Testis (tissue), 3 donors: ENCODE measurements around the gene ZEB2. TPM values are rescaled to one million over a fixed set of nuclear protein-coding genes. Genes with fewer than 3 reads are reported as not detected.

Source experiments
- DNase-seq: peaks from one replicate; pipeline ENCODE4 v3.0.0-alpha.2; 2019
- H3K27ac ChIP-seq, 2 donors: fragments of 200-600 bp; sonication (generic); one replicate each; pipeline ENCODE4 v1.5.1; 2019
- H3K27me3 ChIP-seq: fragments of 200-600 bp; sonication (generic); one replicate; pipeline ENCODE4 v1.5.1; 2019
- H3K36me3 ChIP-seq: fragments of 200-600 bp; sonication (generic); one replicate; pipeline ENCODE4 v1.5.1; 2017; ENCODE audit warnings: low read depth; ENCODE audit errors: missing control alignments
- H3K4me1 ChIP-seq: fragments of 200-600 bp; sonication (generic); one replicate; pipeline ENCODE4 v1.5.1; 2019
- H3K4me3 ChIP-seq, 2 donors: fragments of 200-600 bp; sonication (generic); one replicate each; pipeline ENCODE4 v1.5.1; 2017 to 2019
- H3K9me3 ChIP-seq: fragments of 200-600 bp; sonication (generic); one replicate; pipeline ENCODE4 v1.5.1; 2017
- POLR2A ChIP-seq: fragments of 450-650 bp; IDR thresholded peaks from one replicate; pipeline ENCODE4 v1.6.1; 2017; ENCODE audit warnings: antibody characterized with exemption, mild to moderate bottlenecking, moderate library complexity
- WGBS, 2 donors: methylation state at CpG; one replicate each; pipeline ENCODE4 v1.1.5; 2018; 5-methylcytosine and 5-hydroxymethylcytosine counted together
- intact Hi-C: fragments of 100-400 bp; cut with DNase I; formaldehyde crosslinking; loops from one replicate; pipeline ENCODE4 v1.15.1; 2023; ENCODE audit warnings: low total_unique reads
- polyA plus RNA-seq: library from polyadenylated mRNA; stranded (reverse); fragments of 350-450 nt; fragmentation: Illumina TruSeq; extraction: RNeasy Lipid Tissue Mini Kit (QIAGEN cat#74804); gene quantifications from one replicate; pipeline ENCODE4 v1.2.3, GENCODE V29; 2014; ENCODE audit warnings: low read depth, low replicate concordance; ENCODE audit not compliant: insufficient read depth
- total RNA-seq, 2 donors: library from RNA; depleted of rRNA; stranded (reverse); fragments of >200 nt; gene quantifications; one replicate each; pipeline ENCODE4 v1.2.3, GENCODE V29; 2016
- TF ChIP-seq, protein P1 (sequence below), 3 experiments: fragments of 450-650 bp in 2 of 3; fragments of 200-600 bp in 1 of 3; sonication (generic) in 1 of 3; IDR thresholded peaks; one replicate each; pipeline ENCODE4 v1.5.1; 2016 to 2019; ENCODE audit warnings: antibody characterized with exemption in 3 of 3, mild to moderate bottlenecking in 2 of 3, moderate library complexity in 1 of 3

Gene ZEB2
- total and polyA plus RNA-seq, 3 donors from 2014 or later = 38.7 to 96.4 (median 87.8) TPM

- Histone ChIP-seq H3K9me3 (no peaks in the 10 kb centered on the region), H3K4me3 (no peak overlapping the region), H3K4me1 (peaks cover 56% of the 10 kb centered on the region), H3K27ac (peak overlapping the region; percentile 26), H3K27me3 (no peaks in the 10 kb centered on the region), H3K36me3 (no peaks in the 10 kb centered on the region)
- WGBS, 2 donors = 39 to 42% methylated on average over 3 of the region's 3 CpGs
- no peak for TF ChIP-seq POLR2A
- TF ChIP-seq, protein P1, sequence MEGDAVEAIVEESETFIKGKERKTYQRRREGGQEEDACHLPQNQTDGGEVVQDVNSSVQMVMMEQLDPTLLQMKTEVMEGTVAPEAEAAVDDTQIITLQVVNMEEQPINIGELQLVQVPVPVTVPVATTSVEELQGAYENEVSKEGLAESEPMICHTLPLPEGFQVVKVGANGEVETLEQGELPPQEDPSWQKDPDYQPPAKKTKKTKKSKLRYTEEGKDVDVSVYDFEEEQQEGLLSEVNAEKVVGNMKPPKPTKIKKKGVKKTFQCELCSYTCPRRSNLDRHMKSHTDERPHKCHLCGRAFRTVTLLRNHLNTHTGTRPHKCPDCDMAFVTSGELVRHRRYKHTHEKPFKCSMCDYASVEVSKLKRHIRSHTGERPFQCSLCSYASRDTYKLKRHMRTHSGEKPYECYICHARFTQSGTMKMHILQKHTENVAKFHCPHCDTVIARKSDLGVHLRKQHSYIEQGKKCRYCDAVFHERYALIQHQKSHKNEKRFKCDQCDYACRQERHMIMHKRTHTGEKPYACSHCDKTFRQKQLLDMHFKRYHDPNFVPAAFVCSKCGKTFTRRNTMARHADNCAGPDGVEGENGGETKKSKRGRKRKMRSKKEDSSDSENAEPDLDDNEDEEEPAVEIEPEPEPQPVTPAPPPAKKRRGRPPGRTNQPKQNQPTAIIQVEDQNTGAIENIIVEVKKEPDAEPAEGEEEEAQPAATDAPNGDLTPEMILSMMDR (IDR thresholded peaks at IDR 0.05) = no peak
- intact Hi-C loops = no loop called here
- peak; percentile 37 for DNase-seq
Measured at GRCh38 chr2:144456680-144457079, 63.2 kb downstream of the ZEB2 start.

DNA sequence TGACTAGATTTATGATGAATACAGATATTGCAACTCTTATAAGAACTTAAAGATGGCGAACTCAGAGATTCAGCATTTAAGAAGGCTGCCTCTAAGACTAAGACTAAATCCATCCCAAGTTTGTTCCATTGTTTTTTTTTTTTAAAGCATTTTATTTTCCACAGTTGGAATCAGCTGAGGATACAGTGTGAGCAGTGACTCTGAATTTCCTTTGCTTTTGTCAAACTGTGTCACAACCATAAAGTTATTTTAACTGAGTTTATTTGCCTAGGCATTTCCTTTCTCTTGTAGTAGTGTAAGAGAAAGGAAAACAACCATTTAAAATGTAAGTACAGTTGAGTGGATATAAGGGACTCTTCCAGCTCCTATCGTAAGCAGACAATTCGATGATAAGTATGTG lies 63.9 kb downstream of the ZEB2 start:
- no peaks in the 10 kb centered on the region for H3K36me3 ChIP-seq
- no peaks in the 10 kb centered on the region for H3K27me3 ChIP-seq
- WGBS, 2 donors = 77 to 89% methylated on average over 3 of the region's 3 CpGs
- H3K27ac ChIP-seq = peak overlapping the region; percentile 9 to 26
- peaks cover 50% of the 10 kb centered on the region for H3K4me1 ChIP-seq
- no peak for TF ChIP-seq POLR2A
- TF ChIP-seq, protein P1 (IDR thresholded peaks at IDR 0.05) = no peak
- H3K9me3 ChIP-seq = no peaks in the 10 kb centered on the region
- DNase-seq = no peak
- H3K4me3 ChIP-seq = no peak overlapping the region
- intact Hi-C loops = no loop called here

- DNase-seq = no peak
- no peak overlapping the region for H3K4me3 ChIP-seq
- WGBS, 2 donors = 44 to 53% methylated on average over 8 of the region's 8 CpGs
- no peaks in the 10 kb centered on the region for H3K36me3 ChIP-seq
- intact Hi-C loops = no loop called here
- no peaks in the 10 kb centered on the region for H3K27me3 ChIP-seq
- H3K9me3 ChIP-seq = no peaks in the 10 kb centered on the region
- peaks cover 45% of the 10 kb centered on the region for H3K4me1 ChIP-seq
- no peak for TF ChIP-seq POLR2A
- TF ChIP-seq, protein P1 (IDR thresholded peaks at IDR 0.05) = no peak
- H3K27ac ChIP-seq = peak overlapping the region; percentile 21 to 81
Measured at GRCh38 chr2:144454466-144455287, 65.2 kb downstream of the ZEB2 start.

DNA sequence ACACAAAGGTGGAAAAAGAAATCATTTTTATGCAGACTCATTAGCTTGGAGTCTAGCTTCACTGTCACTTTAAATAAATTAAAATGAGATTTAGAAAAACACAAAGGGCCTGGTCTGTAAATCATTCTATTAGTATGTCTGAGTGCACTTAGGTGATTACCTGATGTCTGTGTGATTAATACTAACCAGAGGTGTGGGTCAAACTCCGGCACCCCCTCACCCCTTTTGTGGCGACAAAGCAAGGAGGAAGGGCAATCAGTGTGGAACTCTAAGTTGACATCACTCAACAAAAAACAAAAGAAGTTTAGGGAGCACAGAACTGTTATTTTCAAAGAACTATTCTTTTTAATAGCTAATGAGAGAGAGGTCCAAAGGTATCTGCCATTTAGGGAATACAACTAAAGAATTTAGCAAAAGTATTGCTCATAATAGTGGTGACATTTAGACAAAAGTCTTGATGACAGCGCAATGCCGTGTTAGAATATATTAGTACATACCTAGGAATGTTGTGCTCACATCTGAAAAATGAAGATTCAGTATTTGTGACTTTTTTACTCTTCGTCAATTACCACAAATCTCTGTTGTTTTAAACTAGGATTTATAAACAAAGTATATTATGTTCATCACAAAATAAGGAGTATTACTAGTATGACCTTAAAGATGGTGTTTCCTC lies 66.3 kb downstream of the ZEB2 start:
- Histone ChIP-seq H3K36me3 (no peaks in the 10 kb centered on the region), H3K27ac (peak overlapping the region; percentile 40 to 81), H3K4me3 (no peak overlapping the region), H3K27me3 (no peaks in the 10 kb centered on the region), H3K9me3 (no peaks in the 10 kb centered on the region), H3K4me1 (peaks cover 46% of the 10 kb centered on the region)
- intact Hi-C loops = no loop called here
- 74 to 82% methylated on average over 5 of the region's 5 CpGs for WGBS, 2 donors
- DNase-seq = no peak
- no peak for TF ChIP-seq POLR2A
- TF ChIP-seq, protein P1 (IDR thresholded peaks at IDR 0.05) = no peak
